Neural progenitor cell (in vitro differentiated cells): ENCODE measurements around the gene PDE6A. TPM values are rescaled to one million over a fixed set of nuclear protein-coding genes. Genes with fewer than 3 reads are reported as not detected.

Source experiments
- DNase-seq: peaks from one replicate; pipeline ENCODE4 v3.0.0-alpha.2; 2016; ENCODE audit warnings: low spot score
- H2AFZ ChIP-seq: fragments of 200-600 bp; sonication (generic); replicated peaks from 2 replicates; pipeline ENCODE4 v1.6.1; 2016; ENCODE audit warnings: antibody characterized with exemption
- H3F3A ChIP-seq: fragments of 200-600 bp; sonication (generic); 2 replicates; pipeline ENCODE4 v1.6.1; 2016; ENCODE audit warnings: antibody characterized with exemption, low read depth
- H3K27ac ChIP-seq: fragments of 200-600 bp; sonication (generic); 2 replicates; pipeline ENCODE4 v1.5.1; 2016; ENCODE audit warnings: mild to moderate bottlenecking
- H3K27me3 ChIP-seq: fragments of 200-600 bp; sonication (generic); 2 replicates; pipeline ENCODE4 v1.6.1; 2016; ENCODE audit warnings: mild to moderate bottlenecking, moderate library complexity
- H3K36me3 ChIP-seq: fragments of 200-600 bp; sonication (generic); 2 replicates; pipeline ENCODE4 v1.5.1; 2016
- H3K4me1 ChIP-seq: fragments of 200-600 bp; sonication (generic); 2 replicates; pipeline ENCODE4 v1.6.1; 2016; ENCODE audit warnings: mixed run types
- H3K4me2 ChIP-seq: fragments of 200-600 bp; sonication (generic); 2 replicates; pipeline ENCODE4 v1.6.1; 2016
- H3K4me3 ChIP-seq: fragments of 200-600 bp; sonication (generic); 2 replicates; pipeline ENCODE4 v1.5.1; 2016
- H3K79me2 ChIP-seq: fragments of 200-600 bp; sonication (generic); 2 replicates; pipeline ENCODE4 v1.6.1; 2016; ENCODE audit warnings: low read depth
- H3K9ac ChIP-seq: fragments of 200-600 bp; sonication (generic); 2 replicates; pipeline ENCODE4 v1.6.1; 2016
- H3K9me3 ChIP-seq: fragments of 200-600 bp; sonication (generic); 2 replicates; pipeline ENCODE4 v1.5.1; 2016; ENCODE audit warnings: low read depth
- H4K20me1 ChIP-seq: fragments of 200-600 bp; sonication (generic); 2 replicates; pipeline ENCODE4 v1.6.1; 2016; ENCODE audit warnings: low read depth
- H3K27ac Mint-ChIP-seq: 3 replicates; pipeline ENCODE4 v1.8.0; 2021; ENCODE audit warnings: mixed read lengths
- H3K27me3 Mint-ChIP-seq: 2 replicates; pipeline ENCODE4 v1.8.0; 2022; ENCODE audit warnings: low read depth, mild to moderate bottlenecking, inconsistent platforms, moderate library complexity, mixed read lengths; ENCODE audit not compliant: insufficient read depth
- H3K36me3 Mint-ChIP-seq: 3 replicates; pipeline ENCODE4 v1.8.0; 2021; ENCODE audit warnings: mixed read lengths
- H3K4me1 Mint-ChIP-seq: 3 replicates; pipeline ENCODE4 v1.8.0; 2021; ENCODE audit warnings: mixed read lengths
- H3K4me3 Mint-ChIP-seq: 3 replicates; pipeline ENCODE4 v1.8.0; 2021; ENCODE audit warnings: mild to moderate bottlenecking, moderate library complexity, mixed read lengths
- H3K9me3 Mint-ChIP-seq: 3 replicates; pipeline ENCODE4 v1.8.0; 2020; ENCODE audit warnings: mixed read lengths
- CTCF ChIP-seq: fragments of 200-600 bp; sonication (generic); IDR thresholded peaks from 2 replicates; pipeline ENCODE4 v1.5.1; 2017; ENCODE audit warnings: antibody characterized with exemption, mild to moderate bottlenecking
- EZH2 ChIP-seq: fragments of 200-600 bp; sonication (generic); IDR thresholded peaks from 2 replicates; pipeline ENCODE4 v1.6.1; 2017; ENCODE audit warnings: antibody characterized with exemption, mild to moderate bottlenecking, moderate library complexity
- EZH2phosphoT487 ChIP-seq: fragments of 200-600 bp; sonication (generic); IDR thresholded peaks from 2 replicates; pipeline ENCODE4 v1.6.1; 2017; ENCODE audit warnings: antibody characterized with exemption
- total RNA-seq: library from RNA; depleted of rRNA; stranded (reverse); fragments of >200 nt; gene quantifications from 2 replicates; pipeline ENCODE4 v1.2.3, GENCODE V29; 2015; ENCODE audit warnings: low replicate concordance

Gene PDE6A
- total RNA-seq, 1 donor from 2014 or later: not detected

DNA sequence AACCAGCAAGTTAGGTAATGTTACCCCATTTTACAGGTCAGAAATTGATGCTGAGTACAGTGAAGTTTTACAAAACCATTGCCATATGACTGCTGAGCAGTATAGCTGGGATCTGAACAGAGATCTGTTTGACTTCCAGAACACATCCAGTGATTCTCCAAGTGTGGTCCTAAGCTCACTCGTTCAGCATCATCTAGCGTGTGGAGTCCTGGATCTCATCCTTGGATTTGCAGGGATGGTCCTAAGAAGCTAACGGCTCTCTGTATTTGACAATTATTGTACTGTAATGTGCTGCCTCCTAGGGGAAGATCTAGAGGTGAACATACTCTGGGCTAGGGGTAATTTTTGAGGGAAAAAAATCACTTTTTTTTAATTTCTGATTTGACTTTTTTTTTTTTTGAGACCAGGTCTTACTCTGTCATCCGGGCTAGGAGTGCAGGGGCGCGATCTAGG, 17.4 kb upstream of the PDE6A start:
- DNase-seq: peak; percentile 27
- peak; percentile 50 for TF ChIP-seq CTCF
- TF ChIP-seq EZH2phosphoT487: no peak
- TF ChIP-seq EZH2: no peak
- Histone ChIP-seq H3F3A (peaks cover 18% of the 10 kb centered on the region), H3K4me1 (peaks cover 7% of the 10 kb centered on the region), H3K27me3 (peaks cover 9% of the 10 kb centered on the region), H3K27ac (no peak overlapping the region), H3K4me3 (no peak overlapping the region), H3K9me3 (no peaks in the 10 kb centered on the region), H4K20me1 (no peaks in the 10 kb centered on the region), H3K36me3 (no peaks in the 10 kb centered on the region), H3K9ac (no peak overlapping the region), H3K79me2 (no peaks in the 10 kb centered on the region), H3K4me2 (peak overlapping the region; percentile 89), H2AFZ (no peak overlapping the region)
- Mint-ChIP-seq H3K4me1 (peaks cover 20% of the 10 kb centered on the region), H3K9me3 (no peaks in the 10 kb centered on the region), H3K36me3 (peaks cover 2% of the 10 kb centered on the region), H3K27me3 (peaks cover 12% of the 10 kb centered on the region), H3K4me3 (peak overlapping the region; percentile 93), H3K27ac (no peak overlapping the region)

- H3K27me3 Mint-ChIP-seq: peaks cover 13% of the 10 kb centered on the region
- Histone ChIP-seq H3K4me2 (peak overlapping the region; percentile 89), H3K27me3 (peaks cover 9% of the 10 kb centered on the region), H3K36me3 (no peaks in the 10 kb centered on the region), H3K9ac (no peak overlapping the region), H3K27ac (no peak overlapping the region), H2AFZ (peak overlapping the region; percentile 89), H3K79me2 (no peaks in the 10 kb centered on the region), H3K4me3 (peak overlapping the region; percentile 76), H4K20me1 (no peaks in the 10 kb centered on the region), H3K9me3 (no peaks in the 10 kb centered on the region), H3F3A (peaks cover 18% of the 10 kb centered on the region), H3K4me1 (peaks cover 7% of the 10 kb centered on the region)
- H3K36me3 Mint-ChIP-seq: peaks cover 2% of the 10 kb centered on the region
- H3K9me3 Mint-ChIP-seq: no peaks in the 10 kb centered on the region
- peaks cover 20% of the 10 kb centered on the region for H3K4me1 Mint-ChIP-seq
- H3K4me3 Mint-ChIP-seq: peak overlapping the region; percentile 93
- TF ChIP-seq EZH2phosphoT487 (no peak), CTCF (no peak), EZH2 (no peak)
- H3K27ac Mint-ChIP-seq: no peak overlapping the region
- DNase-seq: no peak
These were observed 16.6 kb upstream of the PDE6A start for GRCh38 chr5:149961186-149961685.

DNA sequence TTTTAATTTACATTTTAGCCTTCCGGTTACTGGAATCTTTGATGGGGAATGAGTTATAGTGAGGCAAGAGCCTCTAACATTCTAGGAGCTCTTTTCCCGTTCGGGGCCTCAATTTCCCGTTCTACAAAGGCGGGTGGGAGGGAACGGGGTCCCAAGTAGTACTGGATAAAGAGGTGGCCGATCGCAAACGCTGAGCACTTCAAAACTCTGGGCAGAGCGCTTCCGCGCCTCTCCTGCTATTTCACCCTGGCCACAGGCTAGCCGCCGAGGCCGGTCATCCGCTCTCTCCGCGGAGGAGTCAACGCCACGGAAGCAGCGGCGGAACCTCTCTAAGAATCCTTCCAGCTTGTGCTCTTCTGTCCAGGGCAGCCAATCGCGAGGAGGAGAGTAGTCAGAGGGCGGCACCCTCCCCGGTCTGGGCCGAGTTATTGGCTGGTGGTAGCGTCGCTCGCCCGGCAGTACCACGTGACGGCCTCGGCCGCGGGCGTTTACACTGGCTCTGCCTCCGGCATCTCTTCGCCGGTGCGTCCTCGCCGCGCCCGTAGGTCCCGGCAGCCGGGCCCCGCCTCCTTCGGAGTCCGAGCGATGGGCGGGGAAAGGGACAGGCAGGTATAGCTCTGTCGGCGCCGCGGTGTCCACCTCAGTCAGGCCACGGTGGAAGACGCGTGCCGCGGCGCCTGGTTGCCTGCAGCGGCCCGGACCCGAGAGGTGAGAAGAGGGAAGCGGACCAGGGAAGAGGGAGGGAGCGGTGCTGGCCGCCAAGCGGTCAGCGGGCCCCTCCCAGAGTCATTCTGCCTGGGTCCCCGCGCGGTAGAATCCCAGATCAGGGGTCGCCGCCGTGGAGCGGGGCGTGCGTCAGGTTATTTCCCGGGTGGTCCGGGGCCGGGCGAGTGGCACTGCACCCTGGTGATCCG, 15.9 kb upstream of the PDE6A start, which contains the start of gene SLC26A2:
SLC26A2 (plus strand) TSS at position 487 of the 914 bp plus-strand sequence. CDS start 16,895 bp downstream, outside the sequence.
- Histone ChIP-seq H3K4me3 (peak within 1 kb of the TSS; percentile 76), H2AFZ (peak within 1 kb of the TSS; percentile 89), H3K4me1 (peaks cover 7% of the 10 kb centered on the region), H4K20me1 (no peaks in the 10 kb centered on the region), H3K79me2 (no peaks in the 10 kb centered on the region), H3K27me3 (peaks cover 9% of the 10 kb centered on the region), H3K4me2 (peak within 1 kb of the TSS; percentile 89), H3K9me3 (no peaks in the 10 kb centered on the region), H3K9ac (peak within 1 kb of the TSS; percentile 19), H3K36me3 (no peaks in the 10 kb centered on the region), H3K27ac (peak within 1 kb of the TSS; percentile 80), H3F3A (peaks cover 18% of the 10 kb centered on the region)
- H3K36me3 Mint-ChIP-seq: peaks cover 2% of the 10 kb centered on the region
- peak; percentile 99 for DNase-seq
- no peaks in the 10 kb centered on the region for H3K9me3 Mint-ChIP-seq
- TF ChIP-seq EZH2 (no peak), CTCF (no peak), EZH2phosphoT487 (no peak)
- peak within 1 kb of the TSS; percentile 93 for H3K4me3 Mint-ChIP-seq
- H3K27ac Mint-ChIP-seq: peak within 1 kb of the TSS; percentile 96
- H3K27me3 Mint-ChIP-seq: peaks cover 13% of the 10 kb centered on the region
- peaks cover 20% of the 10 kb centered on the region for H3K4me1 Mint-ChIP-seq
